GM19099 (cell line): ENCODE measurements around the gene MEGF6.

Source experiments
- POLR2A ChIP-seq: IDR thresholded peaks from 3 replicates; pipeline ENCODE4 v1.6.1; 2011; ENCODE audit warnings: low read depth; ENCODE audit not compliant: insufficient read length; ENCODE audit errors: extremely low read depth

Gene MEGF6

DNA sequence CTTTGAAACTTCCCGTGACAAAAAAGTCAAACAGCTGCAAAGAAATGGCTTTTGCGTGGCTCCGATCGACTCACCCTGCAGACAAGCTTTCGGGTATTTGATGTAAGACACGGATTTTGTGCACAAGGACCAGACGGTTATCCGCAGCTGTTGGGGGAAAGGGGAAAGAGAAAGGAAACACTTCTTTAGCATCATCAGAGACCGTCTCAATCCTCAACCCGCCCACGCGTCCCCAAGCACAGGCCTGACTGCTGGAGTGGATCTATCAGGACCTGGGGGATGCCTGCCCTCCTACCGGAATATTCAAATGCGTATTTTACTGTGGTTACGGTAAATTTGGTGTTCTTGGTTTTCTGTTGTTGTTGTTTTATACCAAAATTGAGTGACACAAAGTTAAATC lies 27.4 kb upstream of the MEGF6 start:
- no peak for TF ChIP-seq POLR2A

DNA sequence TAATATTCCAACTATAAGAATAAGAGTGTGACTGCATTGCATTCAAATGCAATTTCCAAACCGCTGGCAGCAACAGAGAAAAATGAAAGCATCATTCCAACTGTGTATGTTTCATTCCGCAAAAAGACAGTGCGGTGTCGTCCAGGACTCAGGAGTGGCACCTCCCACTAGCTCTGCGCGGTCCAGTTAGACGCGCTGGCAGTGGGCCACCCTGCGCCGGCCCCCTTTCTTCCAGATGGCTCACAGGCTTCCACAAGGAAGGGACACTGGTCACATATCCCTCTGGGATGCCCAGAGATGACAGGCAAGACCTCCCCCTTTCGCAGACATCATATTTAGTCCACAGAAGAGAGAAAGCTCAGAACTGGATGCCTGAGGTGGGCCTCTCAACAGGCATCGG lies 26.7 kb upstream of the MEGF6 start:
- TF ChIP-seq POLR2A: no peak

DNA sequence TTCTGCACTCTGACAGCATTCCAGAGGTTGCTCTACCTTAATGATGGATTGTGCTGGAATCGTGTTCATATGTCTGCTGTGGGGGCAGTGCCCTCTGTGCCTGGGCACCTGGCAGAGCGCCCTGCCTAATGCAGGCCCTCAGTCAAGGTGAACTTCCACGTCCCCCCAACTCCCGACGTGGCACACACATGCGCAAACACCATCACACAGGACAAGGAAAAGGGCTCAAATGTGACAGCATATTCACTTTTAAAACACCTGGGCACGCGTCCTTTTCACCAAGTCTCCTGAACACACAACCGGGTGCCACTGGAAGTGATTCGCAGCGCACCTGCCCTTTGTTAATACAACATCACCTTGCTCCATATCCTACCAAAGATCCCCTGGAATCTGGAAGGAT lies 25.2 kb upstream of the MEGF6 start:
- TF ChIP-seq POLR2A: no peak

DNA sequence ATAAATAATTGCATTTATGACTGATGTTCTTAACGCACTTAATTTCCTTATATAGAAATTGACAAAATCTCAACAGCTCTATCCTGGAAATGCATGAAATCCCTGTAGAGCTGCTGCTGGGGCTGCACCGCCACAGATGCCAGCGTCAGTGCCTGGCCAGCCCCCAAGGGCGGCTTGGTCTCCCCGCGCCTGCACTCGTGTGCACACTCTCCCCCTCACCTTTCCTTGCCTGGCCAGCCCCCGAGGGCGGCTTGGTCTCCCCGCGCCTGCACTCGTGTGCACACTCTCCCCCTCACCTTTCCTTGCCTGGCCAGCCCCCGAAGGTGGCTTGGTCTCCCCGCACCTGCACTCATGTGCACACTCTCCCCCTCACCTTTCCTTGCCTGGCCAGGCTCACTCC lies 24.8 kb upstream of the MEGF6 start:
- no peak for TF ChIP-seq POLR2A

DNA sequence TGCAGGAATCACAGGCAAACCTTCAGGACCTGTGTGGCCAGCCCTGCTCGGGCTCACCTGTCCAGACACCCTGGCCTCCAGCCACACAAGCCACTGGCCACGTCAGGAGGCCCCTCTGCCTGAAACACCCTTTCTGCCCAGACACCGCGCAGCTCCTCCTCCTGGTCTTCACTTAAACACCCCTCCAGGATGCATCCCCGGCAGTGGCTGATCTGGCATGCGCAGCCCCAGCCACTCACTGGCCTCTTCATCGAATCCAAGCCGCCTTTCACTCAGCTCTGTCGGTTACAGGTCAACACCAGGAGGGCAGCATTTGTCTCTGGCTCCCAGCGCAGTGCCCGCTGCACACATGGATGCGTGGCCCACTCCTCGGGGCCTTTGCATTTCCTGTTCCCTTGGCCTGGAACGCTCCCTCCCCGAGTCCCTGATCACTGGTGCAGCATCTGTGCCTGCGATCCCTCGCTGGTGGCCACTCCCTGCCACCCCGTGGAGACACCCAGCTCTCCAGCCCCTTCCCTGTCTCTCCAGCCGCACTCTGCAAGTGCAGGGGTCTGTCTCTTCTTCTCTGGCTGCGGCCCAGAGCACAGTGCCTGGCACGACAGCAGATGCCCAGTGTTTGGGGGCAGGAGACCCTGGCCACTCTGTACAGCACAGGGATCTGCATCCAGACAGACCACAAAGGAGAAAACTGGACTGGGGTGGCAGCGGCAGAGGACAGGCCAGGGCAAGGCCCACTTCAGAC lies 22.9 kb upstream of the MEGF6 start:
- TF ChIP-seq POLR2A: no peak

DNA sequence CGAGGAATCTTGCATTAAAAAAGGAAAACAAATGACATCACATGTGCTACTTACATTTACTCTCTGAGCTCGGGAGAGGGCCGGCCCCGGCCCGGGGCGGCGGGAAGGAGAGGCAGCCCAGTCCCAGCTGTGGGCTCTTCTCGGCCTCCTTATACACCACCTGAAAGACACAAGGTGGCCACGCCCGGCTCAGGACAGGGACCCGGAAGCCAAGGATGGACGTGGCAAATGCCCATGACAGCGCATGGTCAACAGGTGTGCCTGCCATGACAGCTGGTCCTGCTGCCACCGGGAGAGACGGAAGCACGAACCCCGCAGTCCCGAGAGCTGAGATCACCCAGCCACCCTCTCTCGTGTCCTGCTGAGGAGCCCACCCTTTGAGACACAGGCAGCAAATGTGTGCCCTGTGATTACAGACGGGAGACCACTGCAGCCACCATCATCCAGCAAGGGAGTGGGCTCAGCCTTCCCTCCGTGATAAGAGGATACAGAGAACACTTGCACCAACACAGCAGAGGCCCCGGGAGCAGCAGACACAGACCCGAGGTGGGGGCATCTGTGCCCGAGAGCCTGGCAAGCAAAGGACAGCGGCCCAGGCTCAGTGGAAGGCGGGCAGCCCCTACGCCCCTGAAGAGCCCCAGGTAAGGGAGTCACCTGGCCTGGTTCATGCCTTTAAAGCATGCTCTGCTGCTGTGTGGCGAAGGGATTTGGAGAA lies 22.2 kb upstream of the MEGF6 start:
- no peak for TF ChIP-seq POLR2A

DNA sequence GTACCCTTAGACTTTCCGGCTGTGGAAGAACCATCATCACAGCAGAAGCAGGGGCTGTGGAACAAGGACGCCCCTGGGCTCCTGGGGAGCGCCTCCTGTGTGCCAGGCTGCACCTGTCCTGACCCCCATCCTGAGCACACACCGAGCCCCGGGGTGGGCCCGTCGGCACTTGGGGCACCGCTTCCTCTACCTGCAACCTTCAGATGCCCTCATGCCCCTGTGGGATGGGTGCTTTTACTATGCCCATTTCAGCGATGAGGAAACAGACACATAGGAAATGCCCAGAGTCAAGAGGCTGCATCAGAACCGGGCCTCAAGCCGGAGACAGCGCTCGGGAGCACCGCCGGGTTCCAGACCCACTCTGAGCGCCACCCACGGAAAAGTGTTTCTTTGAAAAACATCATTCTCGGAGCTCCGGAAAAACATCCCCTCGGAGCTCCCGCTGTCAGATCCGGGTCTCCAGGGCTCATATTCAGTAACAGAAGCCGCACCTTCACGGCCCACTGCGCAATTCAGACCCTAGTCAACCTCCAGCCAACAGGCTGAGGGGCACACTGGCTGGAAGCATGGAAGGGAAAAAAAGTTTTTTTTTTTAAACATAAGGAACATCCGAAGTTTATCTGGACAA lies 21.5 kb upstream of the MEGF6 start:
- TF ChIP-seq POLR2A: no peak

DNA sequence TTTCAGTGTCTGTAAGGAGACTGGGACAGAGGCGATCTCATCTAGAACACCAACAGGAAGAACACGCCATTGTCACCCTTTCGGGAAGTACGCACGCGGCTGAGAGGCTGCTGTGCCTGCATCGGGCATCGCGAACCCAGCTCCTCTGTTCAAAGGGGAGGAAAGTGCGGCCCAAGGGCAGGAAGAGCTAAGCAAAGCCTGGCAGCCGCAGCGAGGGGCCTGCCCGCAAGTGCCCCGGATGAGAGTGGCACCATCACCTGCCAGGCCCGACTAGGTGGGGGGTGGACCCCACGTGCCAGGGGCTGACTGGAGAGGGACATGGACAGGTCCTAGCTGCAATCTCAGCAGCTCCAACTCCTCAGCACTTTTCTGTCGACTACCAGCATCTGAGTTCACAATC lies 21.0 kb upstream of the MEGF6 start:
- no peak for TF ChIP-seq POLR2A

DNA sequence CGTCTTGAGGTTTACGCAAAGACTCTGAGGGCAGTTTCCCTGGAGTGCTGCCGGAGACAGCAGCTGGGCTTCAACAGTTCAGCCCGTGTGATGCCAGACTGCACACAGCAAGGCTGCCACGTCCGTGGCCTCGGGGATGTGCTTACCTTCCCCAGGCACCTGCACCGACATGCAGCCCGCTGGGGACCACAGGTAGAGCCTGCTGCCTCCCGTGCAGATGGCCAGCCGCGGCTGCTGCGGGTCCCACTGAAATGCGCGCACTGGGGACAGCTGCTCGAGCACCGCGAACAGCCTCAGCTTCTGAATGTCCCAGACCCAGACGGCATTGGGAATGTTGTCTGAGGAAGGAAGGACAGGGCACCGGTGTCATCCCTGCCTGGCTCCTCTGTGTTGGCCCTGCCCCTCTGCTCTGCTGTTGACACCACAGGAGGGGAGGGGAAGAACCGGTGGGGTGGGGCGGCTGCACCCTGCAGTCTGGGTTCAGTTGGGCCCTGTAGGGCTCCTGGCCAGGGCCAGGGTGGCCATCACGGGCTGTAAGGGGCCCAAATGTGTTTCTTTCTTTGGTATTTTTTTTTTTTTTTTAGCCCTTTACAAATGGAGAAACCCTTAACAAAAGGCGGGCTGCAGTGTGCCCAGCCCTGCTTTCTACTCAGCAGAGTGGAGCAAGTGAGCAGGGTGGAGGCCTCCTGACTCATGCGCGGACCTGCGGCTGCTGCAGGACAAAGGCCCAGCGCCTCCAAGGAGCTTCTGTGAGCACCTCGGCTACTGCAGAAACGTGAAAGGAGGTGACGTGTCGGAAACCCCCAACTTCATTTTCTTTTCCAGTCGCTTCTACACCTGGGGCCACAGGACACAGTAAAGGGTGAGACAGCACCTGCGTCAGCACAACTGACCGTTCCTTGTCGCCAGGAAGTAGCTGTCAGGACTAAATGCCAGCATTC lies 20.3 kb upstream of the MEGF6 start:
- TF ChIP-seq POLR2A: no peak

DNA sequence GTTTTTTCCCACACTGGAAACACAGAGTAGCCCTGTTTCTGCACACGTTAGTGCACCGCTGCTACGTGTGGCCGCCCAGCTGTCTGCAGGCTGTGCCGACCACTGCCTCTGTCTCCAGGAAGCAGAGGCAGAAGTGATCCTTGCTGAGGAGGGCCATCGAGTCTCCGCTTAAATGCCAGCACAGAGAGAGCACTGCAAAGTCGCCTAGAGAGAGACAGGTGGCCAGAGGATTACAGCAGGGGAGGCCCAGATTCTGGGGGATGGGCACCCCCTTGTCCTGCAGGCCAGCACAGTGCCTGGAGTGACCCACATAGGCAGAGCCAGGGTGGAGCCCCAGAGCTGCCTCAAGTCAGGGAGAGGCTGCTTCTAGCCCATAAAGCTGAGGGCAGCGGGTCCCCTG lies 19.6 kb upstream of the MEGF6 start:
- TF ChIP-seq POLR2A: no peak

DNA sequence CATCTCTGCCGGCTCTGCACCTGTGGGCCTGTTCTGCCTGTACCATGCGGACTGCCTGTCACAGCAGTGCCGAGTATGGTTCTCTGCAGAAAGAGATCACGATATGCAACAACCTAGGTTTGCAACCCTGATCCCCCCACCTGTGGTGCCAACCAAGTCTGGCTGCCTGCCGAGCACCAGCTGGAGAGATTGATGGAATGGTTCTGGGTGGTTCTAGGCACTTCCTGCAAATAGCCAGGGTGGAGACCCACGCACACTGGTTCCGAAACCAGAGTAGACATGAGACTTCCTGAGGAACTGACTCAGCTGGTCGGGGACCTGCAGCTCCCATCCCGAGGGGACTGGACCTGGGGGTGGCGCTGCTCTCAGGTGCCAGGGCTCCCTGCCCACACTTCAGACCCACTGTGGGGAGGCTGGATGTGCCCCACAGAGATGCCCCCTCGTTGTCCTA lies 18.9 kb upstream of the MEGF6 start:
- TF ChIP-seq POLR2A: no peak

DNA sequence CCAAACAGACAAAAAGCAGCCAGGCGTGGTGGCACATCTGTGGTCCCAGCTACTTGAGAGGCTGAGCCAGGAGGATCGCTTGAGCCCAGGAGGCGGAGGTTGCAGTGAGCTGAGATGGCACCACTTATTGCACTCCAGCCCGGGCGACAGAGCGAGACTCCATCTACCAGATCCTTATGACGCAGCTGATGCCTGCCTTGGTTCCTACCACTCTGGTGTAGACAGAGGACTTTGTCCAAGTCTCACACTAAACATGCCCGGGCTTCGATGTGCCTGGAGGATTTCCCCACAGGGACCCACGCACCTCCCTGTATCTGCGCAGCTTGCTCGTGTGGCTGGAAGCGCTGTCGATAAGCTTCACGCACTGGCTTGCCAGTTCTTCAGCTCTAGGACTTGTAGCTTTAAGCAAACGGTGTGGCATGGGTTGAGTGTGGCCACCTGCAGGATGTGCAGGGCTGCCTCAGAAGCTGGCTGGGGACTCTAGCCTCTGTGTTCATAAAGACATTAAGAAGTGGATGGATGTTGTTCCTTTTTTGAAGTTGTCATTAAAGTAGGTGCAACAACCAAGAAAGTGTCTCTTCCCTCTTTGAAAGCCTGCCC lies 18.4 kb upstream of the MEGF6 start:
- no peak for TF ChIP-seq POLR2A

DNA sequence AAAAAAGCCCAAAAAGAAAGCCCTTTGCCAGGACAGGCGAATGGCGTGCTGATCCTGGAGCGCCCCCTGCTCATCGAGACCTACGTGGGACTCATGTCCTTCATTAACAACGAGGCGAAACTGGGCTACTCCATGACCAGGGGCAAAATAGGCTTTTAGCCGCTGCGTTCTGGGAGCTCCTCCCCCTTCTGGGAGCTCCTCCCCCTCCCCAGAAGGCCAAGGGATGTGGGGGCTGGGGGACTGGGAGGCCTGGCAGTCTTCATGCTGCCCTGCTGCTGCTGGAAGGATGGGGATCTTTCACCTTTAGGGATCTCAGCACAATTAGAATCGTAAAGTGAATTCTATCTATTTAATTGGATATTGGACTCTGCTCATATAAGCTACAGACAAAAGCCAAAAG lies 17.1 kb upstream of the MEGF6 start:
- TF ChIP-seq POLR2A: no peak

DNA sequence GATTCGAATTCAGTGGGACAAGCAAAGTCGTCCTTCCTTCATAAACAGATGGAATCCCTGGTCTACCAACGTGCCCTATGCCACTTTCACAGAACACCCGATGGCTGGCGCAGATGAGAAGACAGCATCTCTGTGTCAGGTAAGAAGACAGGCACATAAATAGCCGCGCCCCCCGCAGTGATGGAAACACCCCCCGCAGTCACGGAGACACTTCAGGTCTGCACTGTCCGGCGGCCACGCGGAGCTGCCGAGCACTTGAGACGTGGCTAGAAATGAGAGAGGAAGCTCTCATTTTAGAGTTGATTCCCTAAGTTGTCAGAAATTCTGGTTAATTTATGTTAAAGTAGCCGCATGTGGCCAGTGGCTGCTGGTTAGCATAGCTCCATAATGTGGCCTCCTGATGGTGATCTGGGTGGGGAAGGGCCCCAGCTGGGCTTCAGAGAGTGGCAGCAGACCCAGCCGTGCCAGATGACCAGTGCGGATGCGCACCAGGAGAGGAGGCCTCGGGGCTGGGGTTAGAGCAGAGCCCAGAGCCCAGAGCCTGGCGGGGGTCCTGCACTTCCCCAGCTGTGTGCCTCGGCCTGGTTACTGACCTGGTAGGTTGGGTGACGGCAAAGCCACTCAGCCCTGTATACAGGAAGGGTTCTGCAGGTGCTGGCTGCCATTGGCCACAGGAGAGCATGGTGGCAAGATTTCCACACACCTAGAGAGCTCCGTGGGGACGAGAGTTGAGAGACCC lies 16.4 kb upstream of the MEGF6 start:
- TF ChIP-seq POLR2A: no peak
